GM21447 (cell line): Measurements from ENCODE around the gene OR10G7.
"Not testable (repeated sequence)": the region's sequence is repeated elsewhere in the genome, so short reads cannot be mapped to it uniquely, and the experiment has no call there.

Experiments
- ATAC-seq: cut with Tn5 transposase; IDR thresholded peaks from one replicate; pipeline ENCODE4 v1.9.1; 2021; ENCODE audit not compliant: unreplicated experiment

OR10G7 gene

GRCh38 chr11:124043420-124043819 is 2.3 kb upstream of the OR10G7 start:
- ATAC-seq, result no peak

- no peak for ATAC-seq
Measured at GRCh38 chr11:124039557-124039956, 1.6 kb downstream of the OR10G7 start.

GRCh38 chr11:124036666-124037065 is 4.5 kb downstream of the OR10G7 start:
- ATAC-seq, result no peak

GRCh38 chr11:124026498-124026897 is 14.6 kb downstream of the OR10G7 start, which contains the start of gene OR10G8:
Gene OR10G8, plus strand, starts transcription at chr11:124026798. Its CDS starts 2,825 bp downstream, at chr11:124029623.
- no peak for ATAC-seq

DNA sequence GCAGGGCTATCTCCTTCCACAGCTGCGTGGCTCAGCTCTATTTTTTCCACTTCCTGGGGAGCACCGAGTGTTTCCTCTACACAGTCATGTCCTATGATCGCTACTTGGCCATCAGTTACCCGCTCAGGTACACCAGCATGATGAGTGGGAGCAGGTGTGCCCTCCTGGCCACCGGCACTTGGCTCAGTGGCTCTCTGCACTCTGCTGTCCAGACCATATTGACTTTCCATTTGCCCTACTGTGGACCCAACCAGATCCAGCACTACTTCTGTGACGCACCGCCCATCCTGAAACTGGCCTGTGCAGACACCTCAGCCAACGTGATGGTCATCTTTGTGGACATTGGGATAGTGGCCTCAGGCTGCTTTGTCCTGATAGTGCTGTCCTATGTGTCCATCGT is 25.3 kb downstream of the OR10G7 start:
- not testable (repeated sequence) for ATAC-seq

- ATAC-seq, result no peak
Measured at GRCh38 chr11:124012697-124013096, 28.4 kb downstream of the OR10G7 start, which contains the start of gene OR10G4. Gene OR10G4, plus strand, starts transcription at chr11:124012997. Its CDS starts 2,578 bp downstream, at chr11:124015575.

DNA sequence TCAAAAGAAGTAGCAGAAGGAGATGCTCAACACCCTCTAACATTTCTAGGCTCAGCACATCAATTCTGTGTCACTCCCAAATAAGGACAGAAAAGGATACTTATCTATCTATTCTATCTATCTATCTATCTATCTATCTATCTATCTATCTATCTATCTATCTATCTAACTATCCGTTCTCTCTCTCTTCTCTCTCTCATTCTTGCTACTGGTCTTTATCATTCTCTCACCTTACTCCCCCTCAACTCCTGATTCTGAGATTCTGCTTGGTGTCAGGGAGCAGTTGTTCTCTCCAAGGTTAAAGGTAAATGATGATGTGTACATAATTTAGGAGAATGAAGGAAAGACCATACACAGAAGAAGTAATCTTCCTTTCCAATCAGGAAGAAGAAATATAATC is 46.0 kb downstream of the OR10G7 start, which contains the start of gene OR10G6:
Gene OR10G6 (minus strand): TSS at position 43 of the 400 bp plus-strand sequence. CDS start 0 bp downstream, at position 43.
- no peak for ATAC-seq
